ENCODE results near the gene NUP210.

The NUP210 gene

DNA sequence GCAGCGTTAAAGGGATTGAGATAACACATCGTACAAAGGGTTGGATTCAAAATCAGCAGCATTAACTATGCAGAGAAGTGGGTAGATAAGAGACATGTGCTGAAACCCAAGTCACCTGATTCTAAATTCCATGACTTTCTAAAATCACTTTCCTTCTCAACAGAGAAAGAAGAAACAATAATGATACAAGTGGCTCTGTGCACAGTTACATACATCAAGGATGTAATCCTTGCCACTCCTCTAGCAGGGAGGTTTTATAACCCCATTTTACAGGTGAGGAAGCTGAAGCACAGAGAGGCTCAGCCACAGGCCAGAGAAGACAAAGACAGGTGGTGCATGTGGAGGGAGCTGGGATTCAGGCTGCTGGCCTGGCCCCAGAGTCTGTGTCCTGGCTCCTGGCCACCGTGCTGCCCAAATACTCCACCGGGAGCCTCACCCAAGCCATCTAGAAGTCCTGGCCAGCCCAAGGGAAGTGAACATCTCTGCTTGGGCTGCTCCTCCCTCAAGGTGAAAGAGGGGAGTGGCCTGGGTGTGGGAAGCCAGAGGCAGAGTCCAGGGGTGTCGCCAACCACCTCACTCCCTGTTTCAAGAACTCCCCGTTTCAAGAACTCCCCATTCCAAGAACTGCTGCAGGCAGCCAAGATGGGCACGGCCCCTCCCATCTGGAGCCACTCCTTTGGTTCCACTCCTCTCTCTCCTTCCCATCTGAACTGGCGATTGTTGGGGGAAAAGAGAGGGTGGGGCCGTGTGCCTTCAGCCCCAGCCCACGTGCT, 147.1 kb downstream of the NUP210 start:
- no peak for DNase-seq

DNA sequence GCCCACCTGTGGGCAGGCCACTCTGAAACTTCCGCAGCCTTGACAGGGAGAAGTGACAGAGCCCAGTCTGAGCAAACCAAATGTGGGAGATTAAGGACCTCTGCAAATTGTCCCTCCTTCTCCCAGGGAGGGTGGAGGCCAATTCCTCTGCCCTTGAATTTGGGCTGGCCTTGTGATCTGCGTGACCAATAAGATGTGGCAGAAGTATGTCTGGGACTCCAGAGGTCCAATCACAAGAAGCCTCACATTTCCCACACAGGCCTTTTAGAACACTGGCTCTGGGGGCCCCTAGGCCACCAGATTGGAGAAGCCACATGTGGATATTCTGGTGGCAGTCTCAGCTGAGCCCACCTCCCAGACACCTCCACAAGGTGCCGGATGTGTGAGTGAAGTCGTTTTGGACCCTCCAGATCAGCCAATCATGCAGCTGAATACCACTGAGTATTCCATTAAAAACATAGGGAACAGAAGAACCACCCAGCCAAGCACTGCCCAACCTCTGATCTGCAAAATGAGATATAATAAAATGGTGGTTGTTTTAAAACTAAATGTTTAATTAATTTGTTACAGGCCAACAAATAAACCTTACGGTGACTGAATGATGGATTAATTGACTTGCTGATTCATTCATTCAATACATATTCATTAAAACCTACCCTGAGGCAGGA, 150.3 kb downstream of the NUP210 start:
- DNase-seq = no peak

DNA sequence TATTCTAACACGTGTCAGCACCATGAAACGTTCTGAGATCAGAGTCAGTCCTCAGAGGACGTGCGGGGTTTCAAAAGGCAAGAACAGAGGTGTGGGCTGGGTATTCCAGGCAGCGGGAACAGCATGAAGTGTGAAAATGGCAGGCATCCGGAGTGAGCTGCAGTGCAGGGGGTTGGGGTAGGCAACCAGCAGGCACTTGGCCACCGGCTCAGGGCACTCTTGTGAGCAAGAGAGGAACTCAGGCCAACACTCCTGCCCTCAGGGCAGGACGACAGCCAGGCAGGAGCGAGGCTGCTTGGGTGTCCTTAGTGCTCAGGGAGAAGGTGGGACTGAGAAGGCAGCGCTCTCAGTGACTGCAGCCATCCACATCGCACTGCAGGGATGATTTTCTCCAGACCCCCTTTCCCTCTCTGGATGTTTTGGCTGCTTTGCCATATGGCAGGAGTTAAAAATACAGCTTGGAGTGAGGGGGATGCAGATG, 151.1 kb downstream of the NUP210 start:
- DNase-seq = no peak

DNA sequence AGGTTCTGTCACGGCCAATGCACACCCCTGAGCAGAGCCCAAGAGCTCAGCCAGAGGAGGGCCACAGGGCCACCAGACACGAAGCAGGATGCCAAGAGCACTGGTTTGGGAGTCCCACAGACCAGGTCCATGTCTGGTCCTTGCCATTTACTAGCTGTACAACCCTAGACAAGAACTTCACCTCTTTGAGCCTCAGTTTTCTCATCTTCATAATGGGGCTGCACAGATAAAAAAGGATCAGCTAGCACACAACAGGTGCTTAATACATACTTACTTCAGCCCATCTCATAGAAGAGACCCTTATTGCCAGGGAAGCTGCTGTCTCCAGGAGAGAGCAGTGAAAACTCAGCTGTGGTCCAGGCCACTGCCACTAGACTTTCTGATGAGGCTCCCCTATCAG, 152.0 kb downstream of the NUP210 start:
- DNase-seq = no peak

DNA sequence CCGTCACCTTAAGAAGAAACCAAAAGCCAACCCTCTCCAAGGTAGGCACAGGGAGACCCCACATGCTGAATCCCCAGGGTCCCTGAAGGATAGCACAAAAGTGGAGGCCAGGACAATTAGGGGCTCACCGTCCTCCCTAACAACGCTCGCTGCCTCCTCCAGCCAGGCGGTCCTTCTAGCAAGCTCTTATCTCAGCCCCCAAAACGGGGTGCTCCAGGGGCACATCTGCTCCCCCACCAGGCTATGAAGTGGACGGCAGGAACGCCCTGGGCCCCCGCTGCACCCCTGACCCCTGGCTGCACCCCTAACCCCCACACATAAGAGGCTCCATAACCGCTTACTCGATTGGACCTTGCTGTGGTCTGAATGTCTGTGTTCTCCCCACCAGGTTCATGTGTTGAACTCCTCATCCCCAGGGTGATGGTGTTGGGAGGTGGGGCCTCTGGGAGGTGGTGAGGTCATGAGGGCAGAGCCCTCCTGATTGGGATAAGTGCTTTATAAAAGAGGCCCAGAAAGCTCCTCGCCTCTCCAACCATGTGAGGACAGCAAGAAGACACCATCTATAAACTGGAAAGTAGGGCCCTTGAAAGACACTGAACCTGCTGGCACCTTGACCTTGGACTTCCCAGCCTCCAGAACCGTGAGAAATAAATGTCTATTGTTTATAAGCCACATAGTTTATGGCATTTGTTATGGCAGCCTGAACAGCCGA, 153.3 kb downstream of the NUP210 start:
- no peak for DNase-seq

All from activated T-cell treated with anti-CD3 and anti-CD28 coated beads for 4 hours (primary cell).